ENCODE measurements around the gene AGO1.

DNA sequence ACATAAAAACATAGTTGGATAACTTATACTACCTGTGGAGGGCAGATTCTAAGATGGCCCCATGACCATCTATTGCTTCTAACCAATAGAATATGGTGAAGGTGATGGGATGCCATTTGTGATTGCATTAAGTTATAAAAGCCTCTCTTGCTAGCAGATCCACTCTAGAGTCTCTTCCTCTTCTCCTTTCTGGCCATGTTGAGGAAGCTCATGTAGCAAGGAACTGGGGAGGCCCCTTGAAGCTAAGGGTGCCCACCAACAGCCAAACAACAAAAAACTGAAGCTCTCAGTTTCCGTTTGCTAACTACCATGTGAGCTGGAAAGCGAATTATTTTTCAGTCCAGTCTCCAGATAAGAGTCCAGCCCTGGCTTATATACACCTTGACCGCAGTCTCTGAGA is 16.0 kb upstream of the AGO1 start:
- no peak for TF ChIP-seq EZH2 (IDR thresholded peaks at IDR 0.05; ENCODE audit: insufficient read depth, low read length)
- TF ChIP-seq, protein P1, sequence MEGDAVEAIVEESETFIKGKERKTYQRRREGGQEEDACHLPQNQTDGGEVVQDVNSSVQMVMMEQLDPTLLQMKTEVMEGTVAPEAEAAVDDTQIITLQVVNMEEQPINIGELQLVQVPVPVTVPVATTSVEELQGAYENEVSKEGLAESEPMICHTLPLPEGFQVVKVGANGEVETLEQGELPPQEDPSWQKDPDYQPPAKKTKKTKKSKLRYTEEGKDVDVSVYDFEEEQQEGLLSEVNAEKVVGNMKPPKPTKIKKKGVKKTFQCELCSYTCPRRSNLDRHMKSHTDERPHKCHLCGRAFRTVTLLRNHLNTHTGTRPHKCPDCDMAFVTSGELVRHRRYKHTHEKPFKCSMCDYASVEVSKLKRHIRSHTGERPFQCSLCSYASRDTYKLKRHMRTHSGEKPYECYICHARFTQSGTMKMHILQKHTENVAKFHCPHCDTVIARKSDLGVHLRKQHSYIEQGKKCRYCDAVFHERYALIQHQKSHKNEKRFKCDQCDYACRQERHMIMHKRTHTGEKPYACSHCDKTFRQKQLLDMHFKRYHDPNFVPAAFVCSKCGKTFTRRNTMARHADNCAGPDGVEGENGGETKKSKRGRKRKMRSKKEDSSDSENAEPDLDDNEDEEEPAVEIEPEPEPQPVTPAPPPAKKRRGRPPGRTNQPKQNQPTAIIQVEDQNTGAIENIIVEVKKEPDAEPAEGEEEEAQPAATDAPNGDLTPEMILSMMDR (IDR thresholded peaks at IDR 0.05; ENCODE audit: insufficient read depth, low read depth, low read length) = no peak
